Stimulated activated naive B cell treated with anti-CD40 and anti-IgM and Interleukin-4, amounts not matched to agents 10 μg/mL and 1 μg/mL and 100 μg/mL, for 72 hours (primary cell): ENCODE data around the gene TPRA1.

Source experiments
- ATAC-seq, 2 donors: fragments of 150-1000 bp; cut with Tn5 transposase; replicated peaks; 2 replicates each; pipeline ENCODE4 v1.10.0; 2021; ENCODE audit warnings: moderate library complexity in 1 of 2
- DNase-seq: peaks from one replicate; pipeline ENCODE4 v3.0.0; 2021
- H3K27ac Mint-ChIP-seq: one replicate; pipeline ENCODE4 v1.8.0; 2022; ENCODE audit warnings: mild to moderate bottlenecking, mixed read lengths
- H3K27me3 Mint-ChIP-seq, 2 donors: one replicate each; pipeline ENCODE4 v1.8.0; 2022; ENCODE audit warnings: mixed read lengths in 2 of 2
- H3K36me3 Mint-ChIP-seq, 2 donors: one replicate each; pipeline ENCODE4 v1.8.0; 2022; ENCODE audit warnings: mixed read lengths in 2 of 2, mild to moderate bottlenecking in 1 of 2
- H3K4me1 Mint-ChIP-seq, 2 donors: one replicate each; pipeline ENCODE4 v1.8.0; 2022; ENCODE audit warnings: mixed read lengths in 2 of 2, mild to moderate bottlenecking in 1 of 2
- H3K4me3 Mint-ChIP-seq, 2 donors: one replicate each; pipeline ENCODE4 v1.8.0; 2022; ENCODE audit warnings: mild to moderate bottlenecking in 2 of 2, mixed read lengths in 2 of 2, moderate library complexity in 1 of 2
- H3K9me3 Mint-ChIP-seq, 2 donors: one replicate each; pipeline ENCODE4 v1.8.0; 2022; ENCODE audit warnings: mixed read lengths in 2 of 2, mild to moderate bottlenecking in 1 of 2

TPRA1 gene

GRCh38 chr3:127589600-127590281 is 792 bp downstream of the TPRA1 start:
- Mint-ChIP-seq H3K4me1 (peaks cover 33 to 51% of the 10 kb centered on the region in 2 donors), H3K9me3 (no peaks in the 10 kb centered on the region), H3K27me3 (no peaks in the 10 kb centered on the region), H3K4me3 (peak overlapping the region; percentile 83 to 92), H3K27ac (peak overlapping the region; percentile 79), H3K36me3 (peaks cover 12 to 14% of the 10 kb centered on the region in 2 donors)
- DNase-seq (no peak), ATAC-seq (peak; percentile 1 to 2)

GRCh38 chr3:127588806-127589577 is 1.5 kb downstream of the TPRA1 start:
- H3K4me1 Mint-ChIP-seq: peaks cover 33 to 54% of the 10 kb centered on the region in 2 donors
- DNase-seq (no peak), ATAC-seq (no peak)
- H3K4me3 Mint-ChIP-seq: peak overlapping the region; percentile 83 to 92
- H3K9me3 Mint-ChIP-seq: no peaks in the 10 kb centered on the region
- peaks cover 13 to 16% of the 10 kb centered on the region in 2 donors for H3K36me3 Mint-ChIP-seq
- peak overlapping the region; percentile 79 for H3K27ac Mint-ChIP-seq
- H3K27me3 Mint-ChIP-seq: no peaks in the 10 kb centered on the region

- Mint-ChIP-seq H3K4me3 (peak overlapping the region in 1 of 2 donors; percentile 55), H3K4me1 (peaks cover 33 to 54% of the 10 kb centered on the region in 2 donors), H3K9me3 (no peaks in the 10 kb centered on the region), H3K27ac (no peak overlapping the region), H3K27me3 (no peaks in the 10 kb centered on the region), H3K36me3 (peaks cover 15 to 16% of the 10 kb centered on the region in 2 donors)
- no peak for DNase-seq
- no peak for ATAC-seq
Observed at GRCh38 chr3:127587876-127588275, 2.7 kb downstream of the TPRA1 start.

GRCh38 chr3:127585813-127586413 is 4.6 kb downstream of the TPRA1 start:
- ATAC-seq (no peak), DNase-seq (no peak)
- no peak overlapping the region for H3K27ac Mint-ChIP-seq
- H3K9me3 Mint-ChIP-seq: no peaks in the 10 kb centered on the region
- H3K4me3 Mint-ChIP-seq: no peak overlapping the region
- H3K4me1 Mint-ChIP-seq: peaks cover 23 to 50% of the 10 kb centered on the region in 2 donors
- H3K36me3 Mint-ChIP-seq: peaks cover 19 to 22% of the 10 kb centered on the region in 2 donors
- H3K27me3 Mint-ChIP-seq: no peaks in the 10 kb centered on the region

GRCh38 chr3:127585163-127585812 is 5.2 kb downstream of the TPRA1 start:
- Mint-ChIP-seq H3K27ac (no peak overlapping the region), H3K36me3 (peaks cover 23 to 28% of the 10 kb centered on the region in 2 donors)

GRCh38 chr3:127584734-127585133 is 5.8 kb downstream of the TPRA1 start:
- H3K4me3 Mint-ChIP-seq: no peak overlapping the region
- ATAC-seq (no peak), DNase-seq (no peak)
- no peaks in the 10 kb centered on the region for H3K9me3 Mint-ChIP-seq
- H3K27ac Mint-ChIP-seq: no peak overlapping the region
- H3K4me1 Mint-ChIP-seq: peaks cover 27 to 57% of the 10 kb centered on the region in 2 donors
- peaks cover 25 to 32% of the 10 kb centered on the region in 2 donors for H3K36me3 Mint-ChIP-seq
- H3K27me3 Mint-ChIP-seq: no peaks in the 10 kb centered on the region

More at GRCh38 chr3:127585163-127585812, 5.2 kb downstream of the TPRA1 start:
- no peaks in the 10 kb centered on the region for H3K27me3 Mint-ChIP-seq
- no peak overlapping the region for H3K4me3 Mint-ChIP-seq
- ATAC-seq (no peak), DNase-seq (no peak)
- H3K4me1 Mint-ChIP-seq: peaks cover 27 to 56% of the 10 kb centered on the region in 2 donors
- no peaks in the 10 kb centered on the region for H3K9me3 Mint-ChIP-seq

GRCh38 chr3:127580327-127581060 is 10.0 kb downstream of the TPRA1 start:
- Mint-ChIP-seq H3K4me3 (no peak overlapping the region), H3K27me3 (no peaks in the 10 kb centered on the region), H3K36me3 (peaks cover 32 to 44% of the 10 kb centered on the region in 2 donors), H3K27ac (no peak overlapping the region), H3K9me3 (no peaks in the 10 kb centered on the region), H3K4me1 (peaks cover 17 to 40% of the 10 kb centered on the region in 2 donors)
- ATAC-seq: no peak
- DNase-seq: no peak

- no peaks in the 10 kb centered on the region for H3K27me3 Mint-ChIP-seq
- no peak overlapping the region for H3K27ac Mint-ChIP-seq
- DNase-seq (no peak), ATAC-seq (no peak)
- no peaks in the 10 kb centered on the region for H3K9me3 Mint-ChIP-seq
- H3K4me3 Mint-ChIP-seq: no peak overlapping the region
- peaks cover 21 to 38% of the 10 kb centered on the region in 2 donors for H3K4me1 Mint-ChIP-seq
- H3K36me3 Mint-ChIP-seq: peaks cover 27 to 46% of the 10 kb centered on the region in 2 donors
Observed at GRCh38 chr3:127578802-127579201, 11.7 kb downstream of the TPRA1 start.

- Mint-ChIP-seq H3K9me3 (no peaks in the 10 kb centered on the region), H3K27ac (no peak overlapping the region), H3K4me3 (no peak overlapping the region), H3K4me1 (peaks cover 21 to 38% of the 10 kb centered on the region in 2 donors), H3K27me3 (no peaks in the 10 kb centered on the region), H3K36me3 (peaks cover 26 to 51% of the 10 kb centered on the region in 2 donors)
- ATAC-seq (no peak), DNase-seq (no peak)
Observed at GRCh38 chr3:127578168-127578567, 12.4 kb downstream of the TPRA1 start.

- Mint-ChIP-seq H3K9me3 (no peaks in the 10 kb centered on the region), H3K4me3 (no peak overlapping the region), H3K27ac (no peak overlapping the region)
Observed at GRCh38 chr3:127577448-127577847, 13.1 kb downstream of the TPRA1 start.

GRCh38 chr3:127574880-127575878 is 15.4 kb downstream of the TPRA1 start:
- Mint-ChIP-seq H3K4me3 (peak overlapping the region in 1 of 2 donors; percentile 11), H3K36me3 (peaks cover 45 to 66% of the 10 kb centered on the region in 2 donors), H3K27ac (peak overlapping the region; percentile 65)

More at GRCh38 chr3:127577448-127577847, 13.1 kb downstream of the TPRA1 start:
- DNase-seq: no peak
- H3K4me1 Mint-ChIP-seq: peaks cover 21 to 38% of the 10 kb centered on the region in 2 donors
- H3K36me3 Mint-ChIP-seq: peaks cover 33 to 56% of the 10 kb centered on the region in 2 donors
- no peaks in the 10 kb centered on the region for H3K27me3 Mint-ChIP-seq
- no peak for ATAC-seq

GRCh38 chr3:127573912-127574311 is 16.6 kb downstream of the TPRA1 start:
- H3K27ac Mint-ChIP-seq: no peak overlapping the region
- peaks cover 39 to 65% of the 10 kb centered on the region in 2 donors for H3K36me3 Mint-ChIP-seq
- no peaks in the 10 kb centered on the region for H3K9me3 Mint-ChIP-seq
- no peak overlapping the region for H3K4me3 Mint-ChIP-seq
- DNase-seq: no peak
- peaks cover 17 to 24% of the 10 kb centered on the region in 2 donors for H3K4me1 Mint-ChIP-seq
- no peak for ATAC-seq
- H3K27me3 Mint-ChIP-seq: no peaks in the 10 kb centered on the region

More at GRCh38 chr3:127574880-127575878, 15.4 kb downstream of the TPRA1 start:
- ATAC-seq (peak; percentile 93 to 97), DNase-seq (peak; percentile 75)
- H3K9me3 Mint-ChIP-seq: no peaks in the 10 kb centered on the region
- H3K27me3 Mint-ChIP-seq: no peaks in the 10 kb centered on the region
- peaks cover 20 to 30% of the 10 kb centered on the region in 2 donors for H3K4me1 Mint-ChIP-seq
